Kidney (tissue), 14 donors: ENCODE data around the gene PPM1N. TPM values are rescaled to one million over a fixed set of nuclear protein-coding genes. Genes with fewer than 3 reads are reported as not detected.
A peak's percentile ranks its signal among the peaks of the same experiment; 100 is the strongest.

Experiments
- DNase-seq, 5 donors: peaks; one replicate each; pipeline ENCODE4 v3.0.0-alpha.2; 2013 to 2020
- FAIRE-seq: peaks from 2 replicates; lab custom pipeline; 2012; peaks lifted over from hg19 to GRCh38; lab: Jason Lieb, UNC
- H3K27ac ChIP-seq, 2 donors: one replicate each; pipeline ENCODE4 v1.7.0; 2013; ENCODE audit warnings: low read depth in 2 of 2, low read length in 2 of 2, inconsistent platforms in 1 of 2
- H3K27me3 ChIP-seq: one replicate; pipeline ENCODE4 v1.7.1; 2013; ENCODE audit warnings: low read length, inconsistent platforms; ENCODE audit not compliant: control insufficient read depth, insufficient read depth
- H3K36me3 ChIP-seq, 3 donors: one replicate each; pipeline versions ENCODE4 v1.7.0 to v1.7.1; 2013; ENCODE audit warnings: low read length in 3 of 3, control low read depth in 1 of 3, inconsistent platforms in 1 of 3; ENCODE audit not compliant: insufficient read depth in 3 of 3, control insufficient read depth in 2 of 3
- H3K4me1 ChIP-seq, 3 donors: one replicate each; pipeline versions ENCODE4 v1.7.0 to v1.7.1; 2013; ENCODE audit warnings: low read length in 3 of 3, inconsistent platforms in 1 of 3, low read depth in 1 of 3; ENCODE audit not compliant: control insufficient read depth in 2 of 3, insufficient read depth in 2 of 3
- H3K4me3 ChIP-seq, 3 donors: one replicate each; pipeline versions ENCODE4 v1.7.0 to v1.8.1; 2013; ENCODE audit warnings: low read length in 3 of 3, control low read depth in 1 of 3, inconsistent platforms in 1 of 3
- H3K9ac ChIP-seq, 3 donors: one replicate each; pipeline versions ENCODE4 v1.7.0 to v1.7.1; 2013; ENCODE audit warnings: low read length in 3 of 3, control low read depth in 1 of 3, inconsistent platforms in 1 of 3
- H3K9me3 ChIP-seq, 3 donors: one replicate each; pipeline versions ENCODE4 v1.7.0 to v1.7.1; 2013; ENCODE audit warnings: low read length in 3 of 3, control low read depth in 1 of 3, inconsistent platforms in 1 of 3; ENCODE audit not compliant: control insufficient read depth in 2 of 3, insufficient read depth in 1 of 3
- intact Hi-C: fragments of 100-400 bp; cut with DNase I; formaldehyde crosslinking; loops from one replicate; pipeline ENCODE4 v1.11.1; 2022
- polyA plus RNA-seq: library from polyadenylated mRNA; stranded (reverse); fragments of 350-450 nt; fragmentation: Illumina TruSeq; extraction: RNeasy Lipid Tissue Mini Kit (QIAGEN cat#74804); gene quantifications from one replicate; pipeline ENCODE4 v1.2.3, GENCODE V29; 2014; ENCODE audit warnings: low read depth, low replicate concordance; ENCODE audit not compliant: insufficient read depth
- total RNA-seq: library from RNA; stranded (reverse); fragmentation: NEBNext Ultra II Directional; extraction: Animal tissue kit (Norgen Biotek cat#: 25700); gene quantifications from one replicate; pipeline ENCODE4 v1.2.1, GENCODE V29; 2021
- TF ChIP-seq, protein P1 (sequence below): IDR thresholded peaks from 3 replicates; pipeline ENCODE4 v1.5.1; 2012; ENCODE audit warnings: mild to moderate bottlenecking, moderate library complexity, borderline replicate concordance; ENCODE audit not compliant: insufficient read depth; ENCODE audit errors: extremely low read depth
- donor health status: control.
- donor health status: control.
- donor health status: control.
- donor health status: control.
- donor health status: control.
- donor health status: DM: yes; HTN: yes; CAD: no.
- donor health status: Normal renal cell carcinoma (clear cell type).

PPM1N gene
- total and polyA plus RNA-seq, 2 donors from 2014 or later, result 0.69 to 2.2 TPM

GRCh38 chr19:45512881-45513483, 14.7 kb downstream of the PPM1N start:
- H3K36me3 ChIP-seq, result no peaks in the 10 kb centered on the region
- DNase-seq (no peak), FAIRE-seq (no peak)
- H3K27ac ChIP-seq, result no peak overlapping the region
- intact Hi-C loops, result no loop called here
- H3K27me3 ChIP-seq, result no peaks in the 10 kb centered on the region
- H3K9ac ChIP-seq, result no peak overlapping the region
- no peak overlapping the region for H3K4me3 ChIP-seq
- peaks cover 0 to 20% (median 16%) of the 10 kb centered on the region in 3 donors for H3K4me1 ChIP-seq
- TF ChIP-seq, protein P1, sequence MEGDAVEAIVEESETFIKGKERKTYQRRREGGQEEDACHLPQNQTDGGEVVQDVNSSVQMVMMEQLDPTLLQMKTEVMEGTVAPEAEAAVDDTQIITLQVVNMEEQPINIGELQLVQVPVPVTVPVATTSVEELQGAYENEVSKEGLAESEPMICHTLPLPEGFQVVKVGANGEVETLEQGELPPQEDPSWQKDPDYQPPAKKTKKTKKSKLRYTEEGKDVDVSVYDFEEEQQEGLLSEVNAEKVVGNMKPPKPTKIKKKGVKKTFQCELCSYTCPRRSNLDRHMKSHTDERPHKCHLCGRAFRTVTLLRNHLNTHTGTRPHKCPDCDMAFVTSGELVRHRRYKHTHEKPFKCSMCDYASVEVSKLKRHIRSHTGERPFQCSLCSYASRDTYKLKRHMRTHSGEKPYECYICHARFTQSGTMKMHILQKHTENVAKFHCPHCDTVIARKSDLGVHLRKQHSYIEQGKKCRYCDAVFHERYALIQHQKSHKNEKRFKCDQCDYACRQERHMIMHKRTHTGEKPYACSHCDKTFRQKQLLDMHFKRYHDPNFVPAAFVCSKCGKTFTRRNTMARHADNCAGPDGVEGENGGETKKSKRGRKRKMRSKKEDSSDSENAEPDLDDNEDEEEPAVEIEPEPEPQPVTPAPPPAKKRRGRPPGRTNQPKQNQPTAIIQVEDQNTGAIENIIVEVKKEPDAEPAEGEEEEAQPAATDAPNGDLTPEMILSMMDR, result no peak
- H3K9me3 ChIP-seq, result no peaks in the 10 kb centered on the region

- Histone ChIP-seq H3K27me3 (no peaks in the 10 kb centered on the region), H3K9me3 (no peaks in the 10 kb centered on the region), H3K4me3 (no peak overlapping the region), H3K27ac (peak overlapping the region; percentile 41 to 43), H3K36me3 (no peaks in the 10 kb centered on the region), H3K9ac (peak overlapping the region in 1 of 3 donors; percentile 51), H3K4me1 (peaks cover 0 to 19% (median 16%) of the 10 kb centered on the region in 3 donors)
- TF ChIP-seq, protein P1, result no peak
- no peak for FAIRE-seq
- peak in 1 of 5 donors; percentile 85 for DNase-seq
- intact Hi-C loops, result no loop called here
Measured at GRCh38 chr19:45514376-45515051, 16.3 kb downstream of the PPM1N start.

GRCh38 chr19:45515081-45515624, 16.9 kb downstream of the PPM1N start:
- Histone ChIP-seq H3K9ac (no peak overlapping the region), H3K27me3 (no peaks in the 10 kb centered on the region), H3K36me3 (peaks cover 0 to under 1% (median 0%) of the 10 kb centered on the region in 3 donors), H3K9me3 (no peaks in the 10 kb centered on the region), H3K4me1 (peaks cover 0 to 16% (median 15%) of the 10 kb centered on the region in 3 donors), H3K27ac (peak overlapping the region; percentile 41 to 43), H3K4me3 (no peak overlapping the region)
- intact Hi-C loops, result no loop called here
- FAIRE-seq (no peak), DNase-seq (no peak)
- TF ChIP-seq, protein P1, result no peak
